Stimulated activated CD4-positive, alpha-beta T cell treated with anti-CD3 and anti-CD28 coated beads, Interleukin-12 subunit alpha, Interleukin-12 subunit beta, amount 100 ng/mL, for 4 hours (primary cell): ENCODE results near the gene USP17L25.
"Not testable (repeated sequence)": the region's sequence is repeated elsewhere in the genome, so short reads cannot be mapped to it uniquely, and the experiment has no call there.

Experiments used
- DNase-seq: peaks from one replicate; pipeline ENCODE4 v3.0.0-alpha.2; 2020

The USP17L25 gene, protein sequence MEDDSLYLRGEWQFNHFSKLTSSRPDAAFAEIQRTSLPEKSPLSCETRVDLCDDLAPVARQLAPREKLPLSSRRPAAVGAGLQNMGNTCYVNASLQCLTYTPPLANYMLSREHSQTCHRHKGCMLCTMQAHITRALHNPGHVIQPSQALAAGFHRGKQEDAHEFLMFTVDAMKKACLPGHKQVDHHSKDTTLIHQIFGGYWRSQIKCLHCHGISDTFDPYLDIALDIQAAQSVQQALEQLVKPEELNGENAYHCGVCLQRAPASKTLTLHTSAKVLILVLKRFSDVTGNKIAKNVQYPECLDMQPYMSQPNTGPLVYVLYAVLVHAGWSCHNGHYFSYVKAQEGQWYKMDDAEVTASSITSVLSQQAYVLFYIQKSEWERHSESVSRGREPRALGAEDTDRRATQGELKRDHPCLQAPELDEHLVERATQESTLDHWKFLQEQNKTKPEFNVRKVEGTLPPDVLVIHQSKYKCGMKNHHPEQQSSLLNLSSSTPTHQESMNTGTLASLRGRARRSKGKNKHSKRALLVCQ

DNA sequence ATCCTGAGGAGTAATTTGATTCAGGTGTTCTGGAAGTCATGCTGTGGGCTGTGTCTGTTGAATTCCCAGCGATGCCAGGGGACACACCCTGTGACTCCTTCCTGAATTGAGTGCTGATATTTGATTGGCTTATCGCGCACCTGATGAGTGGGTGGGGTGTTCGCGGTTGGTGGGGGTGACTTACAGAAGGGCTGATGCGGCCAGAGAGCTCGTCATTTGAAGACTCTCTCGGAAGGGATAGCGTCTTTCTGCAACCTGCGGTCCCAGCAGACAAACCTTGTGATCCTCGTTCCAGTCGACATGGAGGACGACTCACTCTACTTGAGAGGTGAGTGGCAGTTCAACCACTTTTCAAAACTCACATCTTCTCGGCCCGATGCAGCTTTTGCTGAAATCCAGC lies at the start of gene USP17L25:
USP17L25 (plus strand) TSS at position 301 of the 400 bp plus-strand sequence; CDS start at position 301, 0 bp downstream.
- not testable (repeated sequence) for DNase-seq

DNA sequence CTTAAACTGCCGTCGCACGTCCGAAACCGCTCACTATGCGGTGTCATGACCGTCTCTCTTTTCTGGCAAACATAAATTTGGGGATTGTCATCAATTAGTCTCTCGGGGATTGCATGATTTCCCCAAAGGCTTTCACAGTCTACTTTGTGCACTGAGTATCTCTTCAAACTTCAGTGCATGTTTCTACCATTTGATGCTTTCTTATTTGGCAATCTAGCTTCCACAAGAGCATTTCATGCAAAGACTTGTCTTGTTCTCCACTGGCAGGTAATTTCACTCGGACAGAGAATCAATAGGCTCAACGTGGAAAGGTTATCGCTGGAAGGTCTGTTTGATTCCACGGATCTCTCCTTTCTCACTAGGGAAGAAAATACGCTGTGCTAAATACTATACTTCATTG lies 5.5 kb upstream of the USP17L25 start:
- not testable (repeated sequence) for DNase-seq

DNA sequence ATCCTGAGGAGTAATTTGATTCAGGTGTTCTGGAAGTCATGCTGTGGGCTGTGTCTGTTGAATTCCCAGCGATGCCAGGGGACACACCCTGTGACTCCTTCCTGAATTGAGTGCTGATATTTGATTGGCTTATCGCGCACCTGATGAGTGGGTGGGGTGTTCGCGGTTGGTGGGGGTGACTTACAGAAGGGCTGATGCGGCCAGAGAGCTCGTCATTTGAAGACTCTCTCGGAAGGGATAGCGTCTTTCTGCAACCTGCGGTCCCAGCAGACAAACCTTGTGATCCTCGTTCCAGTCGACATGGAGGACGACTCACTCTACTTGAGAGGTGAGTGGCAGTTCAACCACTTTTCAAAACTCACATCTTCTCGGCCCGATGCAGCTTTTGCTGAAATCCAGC lies 4.8 kb upstream of the USP17L25 start, which contains the start of gene USP17L24:
USP17L24 (plus strand) TSS at position 301 of the 400 bp plus-strand sequence; CDS start at position 301, 0 bp downstream.
- DNase-seq: not testable (repeated sequence)

DNA sequence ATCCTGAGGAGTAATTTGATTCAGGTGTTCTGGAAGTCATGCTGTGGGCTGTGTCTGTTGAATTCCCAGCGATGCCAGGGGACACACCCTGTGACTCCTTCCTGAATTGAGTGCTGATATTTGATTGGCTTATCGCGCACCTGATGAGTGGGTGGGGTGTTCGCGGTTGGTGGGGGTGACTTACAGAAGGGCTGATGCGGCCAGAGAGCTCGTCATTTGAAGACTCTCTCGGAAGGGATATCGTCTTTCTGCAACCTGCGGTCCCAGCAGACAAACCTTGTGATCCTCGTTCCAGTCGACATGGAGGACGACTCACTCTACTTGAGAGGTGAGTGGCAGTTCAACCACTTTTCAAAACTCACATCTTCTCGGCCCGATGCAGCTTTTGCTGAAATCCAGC lies 4.6 kb downstream of the USP17L25 start, which contains the start of gene USP17L26:
USP17L26 (plus strand) TSS at position 301 of the 400 bp plus-strand sequence; CDS start at position 301, 0 bp downstream.
- DNase-seq: not testable (repeated sequence)

DNA sequence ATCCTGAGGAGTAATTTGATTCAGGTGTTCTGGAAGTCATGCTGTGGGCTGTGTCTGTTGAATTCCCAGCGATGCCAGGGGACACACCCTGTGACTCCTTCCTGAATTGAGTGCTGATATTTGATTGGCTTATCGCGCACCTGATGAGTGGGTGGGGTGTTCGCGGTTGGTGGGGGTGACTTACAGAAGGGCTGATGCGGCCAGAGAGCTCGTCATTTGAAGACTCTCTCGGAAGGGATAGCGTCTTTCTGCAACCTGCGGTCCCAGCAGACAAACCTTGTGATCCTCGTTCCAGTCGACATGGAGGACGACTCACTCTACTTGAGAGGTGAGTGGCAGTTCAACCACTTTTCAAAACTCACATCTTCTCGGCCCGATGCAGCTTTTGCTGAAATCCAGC lies 9.4 kb downstream of the USP17L25 start, which contains the start of gene USP17L5:
USP17L5 (plus strand) TSS at position 301 of the 400 bp plus-strand sequence; CDS start at position 301, 0 bp downstream.
- not testable (repeated sequence) for DNase-seq

DNA sequence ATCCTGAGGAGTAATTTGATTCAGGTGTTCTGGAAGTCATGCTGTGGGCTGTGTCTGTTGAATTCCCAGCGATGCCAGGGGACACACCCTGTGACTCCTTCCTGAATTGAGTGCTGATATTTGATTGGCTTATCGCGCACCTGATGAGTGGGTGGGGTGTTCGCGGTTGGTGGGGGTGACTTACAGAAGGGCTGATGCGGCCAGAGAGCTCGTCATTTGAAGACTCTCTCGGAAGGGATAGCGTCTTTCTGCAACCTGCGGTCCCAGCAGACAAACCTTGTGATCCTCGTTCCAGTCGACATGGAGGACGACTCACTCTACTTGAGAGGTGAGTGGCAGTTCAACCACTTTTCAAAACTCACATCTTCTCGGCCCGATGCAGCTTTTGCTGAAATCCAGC lies 14.1 kb downstream of the USP17L25 start, which contains the start of gene USP17L27:
USP17L27 (plus strand) TSS at position 301 of the 400 bp plus-strand sequence; CDS start at position 301, 0 bp downstream.
- not testable (repeated sequence) for DNase-seq

DNA sequence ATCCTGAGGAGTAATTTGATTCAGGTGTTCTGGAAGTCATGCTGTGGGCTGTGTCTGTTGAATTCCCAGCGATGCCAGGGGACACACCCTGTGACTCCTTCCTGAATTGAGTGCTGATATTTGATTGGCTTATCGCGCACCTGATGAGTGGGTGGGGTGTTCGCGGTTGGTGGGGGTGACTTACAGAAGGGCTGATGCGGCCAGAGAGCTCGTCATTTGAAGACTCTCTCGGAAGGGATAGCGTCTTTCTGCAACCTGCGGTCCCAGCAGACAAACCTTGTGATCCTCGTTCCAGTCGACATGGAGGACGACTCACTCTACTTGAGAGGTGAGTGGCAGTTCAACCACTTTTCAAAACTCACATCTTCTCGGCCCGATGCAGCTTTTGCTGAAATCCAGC lies 18.9 kb downstream of the USP17L25 start, which contains the start of gene USP17L28:
USP17L28 (plus strand) TSS at position 301 of the 400 bp plus-strand sequence; CDS start at position 301, 0 bp downstream.
- DNase-seq: not testable (repeated sequence)

DNA sequence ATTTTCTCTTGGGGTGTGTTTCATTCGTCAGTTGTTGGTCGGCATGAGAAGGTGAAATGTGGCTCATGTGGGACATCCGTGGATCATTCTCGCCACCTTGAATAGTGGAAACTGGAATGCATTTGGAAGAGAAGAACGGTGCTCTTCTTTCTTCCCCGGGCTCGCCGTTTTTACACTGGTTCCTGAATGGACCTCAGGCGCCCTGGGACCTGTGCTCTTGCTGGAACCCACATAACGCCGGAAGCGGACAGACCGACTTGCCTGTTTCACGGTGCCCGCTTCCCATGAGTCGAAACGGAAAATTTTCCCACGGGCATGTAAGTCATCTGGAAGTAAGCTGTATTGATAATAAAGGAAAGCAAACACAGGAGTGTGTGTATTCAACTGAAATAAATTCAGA lies 21.2 kb downstream of the USP17L25 start:
- DNase-seq: not testable (repeated sequence)

DNA sequence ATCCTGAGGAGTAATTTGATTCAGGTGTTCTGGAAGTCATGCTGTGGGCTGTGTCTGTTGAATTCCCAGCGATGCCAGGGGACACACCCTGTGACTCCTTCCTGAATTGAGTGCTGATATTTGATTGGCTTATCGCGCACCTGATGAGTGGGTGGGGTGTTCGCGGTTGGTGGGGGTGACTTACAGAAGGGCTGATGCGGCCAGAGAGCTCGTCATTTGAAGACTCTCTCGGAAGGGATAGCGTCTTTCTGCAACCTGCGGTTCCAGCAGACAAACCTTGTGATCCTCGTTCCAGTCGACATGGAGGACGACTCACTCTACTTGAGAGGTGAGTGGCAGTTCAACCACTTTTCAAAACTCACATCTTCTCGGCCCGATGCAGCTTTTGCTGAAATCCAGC lies 23.6 kb downstream of the USP17L25 start, which contains the start of gene USP17L29:
USP17L29 (plus strand) TSS at position 301 of the 400 bp plus-strand sequence; CDS start at position 301, 0 bp downstream.
- not testable (repeated sequence) for DNase-seq

DNA sequence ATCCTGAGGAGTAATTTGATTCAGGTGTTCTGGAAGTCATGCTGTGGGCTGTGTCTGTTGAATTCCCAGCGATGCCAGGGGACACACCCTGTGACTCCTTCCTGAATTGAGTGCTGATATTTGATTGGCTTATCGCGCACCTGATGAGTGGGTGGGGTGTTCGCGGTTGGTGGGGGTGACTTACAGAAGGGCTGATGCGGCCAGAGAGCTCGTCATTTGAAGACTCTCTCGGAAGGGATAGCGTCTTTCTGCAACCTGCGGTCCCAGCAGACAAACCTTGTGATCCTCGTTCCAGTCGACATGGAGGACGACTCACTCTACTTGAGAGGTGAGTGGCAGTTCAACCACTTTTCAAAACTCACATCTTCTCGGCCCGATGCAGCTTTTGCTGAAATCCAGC lies 33.1 kb downstream of the USP17L25 start, which contains the start of gene USP17L30:
USP17L30 (plus strand) TSS at position 301 of the 400 bp plus-strand sequence; CDS start at position 301, 0 bp downstream.
- not testable (repeated sequence) for DNase-seq

DNA sequence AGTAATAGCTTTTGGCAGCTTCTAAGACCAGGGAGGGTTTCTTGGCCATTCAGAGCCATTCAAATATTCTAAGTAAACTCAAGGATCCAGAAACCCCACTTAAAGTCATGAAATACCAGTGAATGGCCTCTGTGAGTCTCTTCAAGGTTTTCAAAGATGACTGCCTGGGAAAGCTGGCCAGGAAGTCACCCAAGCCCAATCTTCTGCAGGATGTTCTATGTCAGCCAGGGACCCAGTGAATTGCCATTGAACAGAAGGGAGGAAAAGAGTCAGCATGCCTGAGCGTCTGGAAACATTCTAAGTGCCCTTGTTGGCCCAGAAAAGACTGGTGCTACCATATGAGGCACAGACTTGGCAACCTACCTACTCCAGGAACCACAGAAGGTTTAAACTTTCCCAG lies 50.2 kb downstream of the USP17L25 start:
- DNase-seq: not testable (repeated sequence)
